Measurements from ENCODE around the gene PLB1. TPM values are rescaled to one million over a fixed set of nuclear protein-coding genes. Genes with fewer than 3 reads are reported as not detected.

PLB1 gene, protein sequence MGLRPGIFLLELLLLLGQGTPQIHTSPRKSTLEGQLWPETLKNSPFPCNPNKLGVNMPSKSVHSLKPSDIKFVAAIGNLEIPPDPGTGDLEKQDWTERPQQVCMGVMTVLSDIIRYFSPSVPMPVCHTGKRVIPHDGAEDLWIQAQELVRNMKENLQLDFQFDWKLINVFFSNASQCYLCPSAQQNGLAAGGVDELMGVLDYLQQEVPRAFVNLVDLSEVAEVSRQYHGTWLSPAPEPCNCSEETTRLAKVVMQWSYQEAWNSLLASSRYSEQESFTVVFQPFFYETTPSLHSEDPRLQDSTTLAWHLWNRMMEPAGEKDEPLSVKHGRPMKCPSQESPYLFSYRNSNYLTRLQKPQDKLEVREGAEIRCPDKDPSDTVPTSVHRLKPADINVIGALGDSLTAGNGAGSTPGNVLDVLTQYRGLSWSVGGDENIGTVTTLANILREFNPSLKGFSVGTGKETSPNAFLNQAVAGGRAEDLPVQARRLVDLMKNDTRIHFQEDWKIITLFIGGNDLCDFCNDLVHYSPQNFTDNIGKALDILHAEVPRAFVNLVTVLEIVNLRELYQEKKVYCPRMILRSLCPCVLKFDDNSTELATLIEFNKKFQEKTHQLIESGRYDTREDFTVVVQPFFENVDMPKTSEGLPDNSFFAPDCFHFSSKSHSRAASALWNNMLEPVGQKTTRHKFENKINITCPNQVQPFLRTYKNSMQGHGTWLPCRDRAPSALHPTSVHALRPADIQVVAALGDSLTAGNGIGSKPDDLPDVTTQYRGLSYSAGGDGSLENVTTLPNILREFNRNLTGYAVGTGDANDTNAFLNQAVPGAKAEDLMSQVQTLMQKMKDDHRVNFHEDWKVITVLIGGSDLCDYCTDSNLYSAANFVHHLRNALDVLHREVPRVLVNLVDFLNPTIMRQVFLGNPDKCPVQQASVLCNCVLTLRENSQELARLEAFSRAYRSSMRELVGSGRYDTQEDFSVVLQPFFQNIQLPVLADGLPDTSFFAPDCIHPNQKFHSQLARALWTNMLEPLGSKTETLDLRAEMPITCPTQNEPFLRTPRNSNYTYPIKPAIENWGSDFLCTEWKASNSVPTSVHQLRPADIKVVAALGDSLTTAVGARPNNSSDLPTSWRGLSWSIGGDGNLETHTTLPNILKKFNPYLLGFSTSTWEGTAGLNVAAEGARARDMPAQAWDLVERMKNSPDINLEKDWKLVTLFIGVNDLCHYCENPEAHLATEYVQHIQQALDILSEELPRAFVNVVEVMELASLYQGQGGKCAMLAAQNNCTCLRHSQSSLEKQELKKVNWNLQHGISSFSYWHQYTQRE (N-terminal part only)
- 1.2 TPM for polyA plus RNA-seq (ENCODE audit: insufficient read length)
- long read RNA-seq, donor 1: 0 reads
- long read RNA-seq, donor 2: 0 reads
- long read RNA-seq, donor 3: 0 reads
- long read RNA-seq, donor 4: 0 reads
- long read RNA-seq, donor 5: 0 reads
- long read RNA-seq, donor 6: 0 reads
- long read RNA-seq, donor 7, partial matches to known transcripts: 0 of 1 reads
- long read RNA-seq, donor 7, other reads (novel, unspliced or antisense): 0 of 1 reads
- long read RNA-seq, donor 8: 0 reads

DNA sequence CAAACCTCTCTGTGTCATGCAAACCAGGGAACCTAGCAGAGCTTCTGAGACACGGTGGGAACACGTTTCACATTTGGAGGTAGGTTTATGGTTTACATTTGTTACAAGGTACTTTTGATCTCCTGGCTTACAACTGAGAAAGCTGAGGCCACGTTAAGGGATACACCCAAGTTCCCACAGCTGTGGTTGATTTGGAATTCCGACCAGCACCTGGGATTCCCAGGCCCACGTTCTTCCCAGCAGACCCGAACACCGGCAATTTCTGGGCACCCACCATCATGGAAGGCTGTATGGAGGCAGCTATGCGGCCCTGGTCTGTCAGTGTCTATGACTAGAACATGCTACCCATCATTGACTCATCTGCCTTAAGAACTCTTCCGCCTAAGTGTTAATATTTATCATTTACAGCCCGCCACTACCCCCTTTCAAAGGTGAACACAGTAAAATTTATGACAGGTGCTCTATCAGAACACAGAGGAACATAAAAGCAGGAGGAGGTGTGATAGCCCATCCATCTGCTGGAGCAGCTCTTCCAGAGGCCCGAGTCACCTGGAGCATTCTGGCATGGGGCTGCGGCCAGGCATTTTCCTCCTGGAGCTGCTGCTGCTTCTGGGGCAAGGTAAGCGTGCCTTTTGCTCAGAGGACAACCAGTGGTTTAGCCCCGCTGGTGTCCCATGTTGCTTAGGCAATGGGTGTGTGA lies at the start of gene PLB1:
Gene PLB1 (plus strand): TSS at position 510 of the 700 bp plus-strand sequence. CDS start 55 bp downstream, at position 565.
- no peak for DNase-seq

DNA sequence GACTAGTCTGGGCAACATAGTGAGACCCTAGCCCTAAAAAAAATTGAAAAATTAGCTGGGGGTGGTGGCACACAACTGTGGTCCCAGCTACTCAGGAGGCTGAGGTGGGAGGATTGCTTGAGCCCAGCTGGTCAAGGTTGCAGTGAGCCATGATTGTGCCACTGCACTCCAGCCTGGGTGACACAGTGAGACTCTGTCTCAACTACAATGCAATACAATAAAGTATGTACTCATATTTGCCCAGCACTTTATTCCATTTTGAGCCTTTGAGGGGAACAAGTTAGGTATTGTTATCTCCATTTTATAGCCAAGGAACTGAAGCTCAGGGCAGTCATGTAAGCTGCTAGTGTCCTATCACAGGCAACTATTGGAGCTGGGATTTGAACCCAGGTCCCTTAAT lies 49.3 kb upstream of the PLB1 start:
- no peak for DNase-seq

DNA sequence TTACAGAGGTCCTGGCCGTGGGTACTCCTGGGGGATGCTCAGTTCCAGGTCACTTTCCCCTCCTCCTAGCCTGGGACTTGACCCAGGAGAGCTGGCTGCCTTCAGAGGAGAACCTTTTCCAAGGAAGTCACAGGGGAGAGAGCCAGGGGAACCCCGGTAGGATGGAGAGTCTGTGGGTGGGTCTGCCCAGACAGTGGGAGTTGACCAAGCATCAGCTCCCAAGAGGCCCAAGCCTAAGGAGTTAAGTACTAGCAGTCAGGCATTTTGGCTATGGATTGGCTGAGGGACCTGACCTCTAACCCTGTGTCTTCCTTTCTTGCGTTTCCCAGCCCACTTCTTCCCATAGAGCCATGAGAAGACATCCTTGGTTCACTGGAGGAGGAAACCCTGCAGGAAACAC lies 48.8 kb upstream of the PLB1 start:
- no peak for DNase-seq

DNA sequence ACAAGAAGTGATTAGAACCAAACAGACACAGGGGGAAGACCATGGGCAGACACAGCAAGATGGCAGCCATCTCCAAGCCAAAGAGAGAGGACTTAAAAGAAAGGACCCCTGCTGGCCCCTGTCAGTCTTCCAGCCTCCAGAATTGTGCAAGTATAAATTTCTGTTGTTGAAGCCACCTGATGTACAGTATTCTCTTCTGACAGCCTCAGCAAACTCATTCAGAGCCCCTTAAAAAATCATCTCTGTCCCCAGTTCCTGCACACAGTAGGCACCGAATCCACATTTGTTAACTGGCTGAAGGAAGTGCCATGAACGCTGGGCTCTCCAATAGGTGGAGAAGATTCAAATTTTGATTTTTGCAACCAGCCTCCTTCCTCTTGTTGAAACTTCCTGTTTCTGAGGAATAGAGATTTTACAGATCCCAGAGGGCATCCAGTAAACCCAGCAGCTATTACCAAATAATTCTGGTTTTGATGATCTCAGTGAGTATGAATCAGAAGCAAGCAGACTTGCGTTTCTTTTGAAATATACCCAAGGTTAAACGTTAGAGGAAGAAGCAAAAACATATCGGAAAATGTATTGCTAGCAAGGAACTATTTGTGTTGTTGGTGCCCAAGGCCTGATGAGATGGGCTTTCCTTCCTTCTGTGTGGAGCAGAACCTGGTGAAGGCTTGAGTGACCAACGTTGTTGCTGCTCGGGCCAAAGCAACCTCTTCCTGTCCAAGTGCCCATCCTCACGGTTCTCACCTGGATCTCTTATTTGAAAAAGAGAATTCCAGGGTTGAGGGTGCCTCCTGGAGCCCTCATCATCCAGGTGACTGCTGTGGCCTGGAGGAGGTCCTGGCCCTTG lies 47.7 kb upstream of the PLB1 start:
- no peak for DNase-seq

DNA sequence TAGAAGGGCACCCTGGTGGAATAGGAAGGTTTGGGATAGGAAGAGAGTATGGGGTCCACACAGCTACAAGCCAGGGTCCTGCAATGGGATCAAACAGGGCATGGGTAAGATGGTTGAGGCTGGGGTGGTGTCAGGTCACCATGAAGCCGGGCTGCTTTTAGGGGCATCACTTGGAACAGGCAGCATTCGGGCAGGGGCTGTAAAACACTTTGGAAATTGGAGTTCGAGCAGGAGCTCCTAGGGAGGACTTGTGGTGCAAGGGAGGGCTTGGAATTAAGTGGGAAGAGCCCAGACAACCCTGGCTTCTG lies 47.1 kb upstream of the PLB1 start:
- no peak for DNase-seq

DNA sequence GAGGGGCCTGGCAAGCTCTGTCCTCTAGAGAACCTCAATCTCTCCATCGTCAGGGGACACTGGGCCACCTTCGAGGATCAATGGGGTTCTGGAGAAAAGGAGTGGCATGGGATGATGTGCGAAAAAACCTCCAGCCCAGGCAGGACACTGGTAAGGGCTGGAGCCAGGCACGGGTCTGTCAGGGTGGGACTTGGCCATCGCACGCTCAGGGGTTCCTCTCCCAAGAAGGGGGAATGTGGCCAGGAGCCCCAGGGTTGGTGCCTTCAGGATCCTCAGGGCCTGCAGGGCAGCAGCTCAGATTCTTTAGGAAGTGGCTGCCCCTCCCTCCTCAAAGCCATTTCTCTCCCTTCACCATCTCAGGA lies 46.8 kb upstream of the PLB1 start:
- DNase-seq: no peak

DNA sequence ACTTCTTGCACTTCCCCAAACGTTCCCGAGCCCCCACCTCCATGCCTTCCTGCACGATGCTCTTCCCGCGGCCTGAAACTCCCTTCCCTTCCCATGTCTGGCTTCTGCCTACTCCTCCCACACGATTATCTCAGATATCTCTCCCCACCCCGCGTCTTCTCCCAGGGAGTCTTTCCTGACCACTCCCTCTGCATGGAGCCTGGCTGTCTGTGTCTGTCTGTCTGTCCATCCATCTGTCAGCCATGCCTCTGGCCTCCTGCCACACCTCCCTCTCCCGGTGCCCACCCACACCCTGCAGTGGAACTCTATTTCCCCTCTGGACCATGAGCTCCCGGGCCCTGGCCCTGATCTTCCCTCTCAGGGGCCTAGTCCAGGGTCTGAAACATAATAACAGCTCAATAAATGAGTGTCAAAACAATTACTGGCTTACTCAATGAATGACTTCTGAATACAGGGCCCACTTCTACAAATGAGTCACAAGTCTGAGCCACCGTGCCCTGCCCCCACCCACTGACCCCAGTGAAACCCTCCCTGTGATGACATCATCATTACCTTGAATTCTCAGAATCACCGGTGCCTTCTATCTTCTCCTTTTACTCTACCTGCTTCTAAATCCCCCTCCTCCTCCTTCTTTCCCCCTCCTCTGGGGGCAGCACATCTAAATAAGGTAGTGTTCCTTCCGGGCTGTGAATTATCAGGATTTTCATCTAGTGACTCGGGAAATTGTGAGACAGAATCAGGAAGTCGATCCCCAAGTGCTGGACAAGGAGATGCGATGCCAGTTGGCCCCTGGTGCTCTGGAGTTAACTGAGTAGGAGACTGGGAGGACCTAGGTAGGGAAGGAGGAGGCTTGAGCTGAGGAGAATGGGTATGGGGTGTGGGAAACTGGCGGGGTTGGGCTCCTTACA lies 46.1 kb upstream of the PLB1 start:
- DNase-seq: no peak

DNA sequence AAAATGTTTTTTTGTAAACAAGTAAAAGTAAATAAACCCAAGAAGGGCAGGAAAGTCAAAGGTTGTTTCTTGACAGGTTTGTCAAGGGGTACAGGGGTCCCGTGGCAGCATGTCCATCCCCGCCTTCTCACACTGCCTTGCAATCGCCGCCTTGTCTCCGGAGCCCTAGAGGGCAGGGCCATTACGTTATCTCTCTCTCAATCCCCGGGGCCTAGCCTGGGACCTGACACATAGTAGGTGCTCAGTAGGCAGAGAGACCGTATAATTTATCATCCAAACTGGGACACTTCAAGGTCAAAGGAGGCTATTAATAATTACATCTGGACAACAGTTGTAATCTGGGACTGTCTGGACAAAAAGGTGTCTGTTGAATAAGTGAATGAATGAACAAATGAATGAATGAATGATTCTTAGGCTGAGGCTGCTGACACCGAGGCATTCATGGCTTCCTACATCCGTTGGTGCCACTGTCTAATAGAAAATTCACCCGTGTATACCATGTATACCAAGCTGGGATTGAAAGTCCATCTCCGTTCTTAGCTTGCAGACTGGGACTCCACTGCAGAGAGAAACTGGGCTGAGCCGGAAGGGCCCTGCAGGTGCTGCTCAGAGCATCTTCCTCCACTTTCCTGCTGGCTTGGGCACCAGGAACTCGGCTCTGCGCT lies 44.8 kb upstream of the PLB1 start:
- no peak for DNase-seq

DNA sequence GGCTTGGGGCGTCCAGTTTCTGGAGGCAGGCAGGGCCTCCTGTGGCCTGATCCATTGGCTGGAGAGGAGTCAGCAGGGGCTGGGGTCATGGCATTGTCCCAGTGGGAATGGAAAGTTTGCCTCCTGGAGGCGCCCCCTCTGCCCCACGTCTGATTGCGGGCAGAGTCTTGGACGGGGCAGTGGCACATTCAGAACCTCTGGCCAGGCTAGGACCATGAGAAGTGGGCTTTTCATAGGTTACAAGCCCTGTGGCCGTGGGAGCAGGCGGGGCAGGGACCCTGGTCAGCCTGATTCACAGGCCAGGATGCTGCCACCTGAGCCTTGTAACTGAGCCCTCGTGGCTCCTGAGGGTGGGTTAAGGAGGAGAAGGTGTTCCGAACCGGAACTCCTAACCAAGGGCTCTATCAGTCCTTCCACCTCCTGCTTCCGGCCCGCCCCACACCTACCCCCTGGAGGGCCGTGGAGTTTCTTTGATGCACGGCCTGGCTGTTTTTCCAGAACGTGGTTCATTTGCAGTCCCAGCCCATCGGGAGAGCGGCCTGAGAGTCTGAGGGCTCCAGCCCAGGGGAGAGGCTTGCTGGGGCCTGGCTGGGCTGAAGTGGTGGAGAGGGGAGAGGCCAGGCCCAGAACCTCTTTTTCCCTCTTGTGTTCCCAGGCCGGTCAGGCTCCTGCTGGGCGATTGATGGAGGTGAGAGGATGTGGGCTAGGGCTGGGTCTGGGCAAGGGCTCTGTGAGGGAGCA lies 43.9 kb upstream of the PLB1 start:
- no peak for DNase-seq

DNA sequence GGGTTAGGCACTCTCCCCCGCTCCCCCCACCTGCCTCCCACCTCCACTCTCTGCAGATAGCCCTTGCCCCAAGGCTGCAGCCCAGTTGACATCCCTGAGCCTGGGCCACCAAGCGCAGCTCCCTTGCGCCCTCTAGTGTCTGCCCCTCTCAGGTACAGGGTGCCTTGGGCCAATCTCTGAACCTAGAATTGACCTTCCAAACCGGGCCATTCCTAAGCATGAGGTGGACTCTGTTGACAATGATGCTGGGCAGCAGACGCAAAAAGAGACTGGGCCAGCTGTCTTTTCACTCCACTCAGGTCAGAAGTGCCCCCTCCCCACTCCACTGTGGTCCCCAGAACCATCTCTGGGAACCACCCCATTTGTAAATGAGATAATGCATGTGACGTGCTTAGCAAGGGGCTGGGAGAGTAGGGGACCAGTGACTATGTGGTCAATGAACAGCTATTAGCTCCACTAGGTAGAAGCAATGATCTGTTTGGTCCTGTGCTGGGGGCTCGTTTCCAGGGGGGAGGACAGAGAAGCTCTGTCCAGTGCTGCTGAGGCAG lies 43.3 kb upstream of the PLB1 start:
- DNase-seq: no peak

DNA sequence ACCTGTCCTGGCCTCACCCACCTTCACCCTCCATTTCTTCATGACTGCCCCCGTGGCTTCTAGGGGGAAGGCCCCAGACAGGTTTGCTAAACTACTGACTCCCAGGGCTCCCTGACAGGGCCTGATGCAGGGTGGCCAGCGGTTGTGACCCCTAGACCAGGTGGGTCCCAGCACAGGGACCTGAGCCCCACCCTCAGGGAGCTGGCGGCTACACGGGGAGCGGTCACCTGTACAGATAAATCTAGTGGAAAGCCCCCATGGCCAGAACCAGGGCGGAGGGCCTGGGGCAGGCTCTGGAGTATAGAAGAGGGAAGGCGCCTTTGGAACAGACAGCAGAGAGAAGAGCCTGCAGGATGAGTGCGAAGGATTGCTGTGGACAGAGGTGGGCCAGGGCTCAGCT lies 42.5 kb upstream of the PLB1 start:
- no peak for DNase-seq

DNA sequence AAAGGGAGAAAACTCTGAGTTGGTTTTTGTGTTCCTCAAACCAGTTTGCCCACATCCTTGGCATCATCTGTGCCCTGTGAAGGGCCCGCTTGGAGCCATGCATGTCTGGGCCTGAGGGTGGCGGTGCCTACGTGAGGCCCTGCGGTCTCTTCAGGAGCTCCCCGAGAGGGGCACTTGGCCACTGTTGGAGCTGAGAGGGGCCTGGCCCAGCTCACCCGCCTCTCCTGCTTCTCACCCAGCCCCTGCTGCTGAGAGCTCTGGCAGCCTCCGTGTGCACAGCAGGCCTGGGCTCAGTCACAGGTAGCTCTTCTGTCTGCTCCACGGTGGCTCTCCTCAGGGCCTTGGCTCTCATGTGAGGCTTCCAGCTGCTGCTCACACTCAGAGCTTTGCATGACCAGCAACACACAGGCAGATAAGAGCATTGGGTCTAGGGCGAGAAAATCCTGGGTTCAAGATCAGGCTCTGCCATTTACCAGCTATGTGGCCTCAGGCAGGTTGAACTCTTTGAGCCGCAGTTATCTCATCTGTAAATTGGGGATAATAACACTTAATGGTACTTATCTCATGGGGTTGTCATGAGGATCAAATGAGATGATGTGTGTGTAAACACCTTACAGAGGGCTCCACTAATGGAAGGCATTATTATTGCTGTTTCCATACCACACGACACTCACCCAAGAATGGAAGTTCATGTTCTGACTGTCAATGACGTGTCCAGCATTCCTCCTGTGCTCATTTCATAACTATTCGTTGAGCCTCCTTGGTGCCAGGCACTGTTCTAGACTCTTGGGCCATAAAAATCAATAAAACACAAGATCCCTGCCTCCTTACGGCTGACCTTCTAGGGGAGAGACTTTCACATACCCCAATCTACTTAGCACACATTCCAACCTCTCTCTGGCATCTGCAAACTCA lies 41.6 kb upstream of the PLB1 start:
- DNase-seq: no peak

DNA sequence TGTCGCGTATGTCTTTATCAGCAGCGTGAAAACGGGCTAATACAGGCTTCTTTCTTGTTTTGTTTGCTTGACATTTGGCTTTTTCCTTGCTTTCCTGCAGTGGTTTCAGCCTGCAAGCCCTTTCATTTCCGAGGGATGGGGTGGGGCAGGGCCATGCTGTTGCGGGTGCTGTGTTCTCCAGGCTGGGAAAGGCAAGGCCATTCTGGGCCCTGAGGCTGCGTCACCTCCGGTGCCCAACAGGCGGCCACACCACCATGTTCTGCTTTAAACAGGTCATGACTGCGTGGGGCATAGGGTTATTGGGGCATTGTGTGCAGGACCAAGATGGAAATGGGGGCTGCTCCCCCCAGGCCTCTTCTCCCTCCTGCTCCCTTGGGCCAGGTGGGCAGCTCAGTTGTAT lies 38.6 kb upstream of the PLB1 start:
- no peak for DNase-seq

DNA sequence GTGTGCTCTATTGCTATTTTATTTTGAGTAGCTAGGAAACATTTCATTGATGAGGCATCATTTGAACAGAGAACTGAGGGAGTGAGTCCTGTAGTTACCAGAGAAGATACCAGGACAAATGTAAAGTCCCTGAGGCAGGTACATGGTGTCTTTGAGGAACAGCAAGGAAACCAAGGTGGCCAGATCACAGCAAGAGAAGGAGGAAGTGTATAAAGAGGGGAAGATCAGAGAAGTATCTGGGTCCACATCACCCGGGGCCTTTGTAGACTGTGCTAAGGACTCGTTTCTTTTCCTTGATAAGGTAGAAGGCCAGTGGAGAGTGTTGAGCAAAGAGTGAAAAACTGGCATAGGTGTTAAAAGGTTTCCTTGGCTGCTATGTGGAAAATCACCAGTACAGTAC lies 34.8 kb upstream of the PLB1 start:
- DNase-seq: no peak

DNA sequence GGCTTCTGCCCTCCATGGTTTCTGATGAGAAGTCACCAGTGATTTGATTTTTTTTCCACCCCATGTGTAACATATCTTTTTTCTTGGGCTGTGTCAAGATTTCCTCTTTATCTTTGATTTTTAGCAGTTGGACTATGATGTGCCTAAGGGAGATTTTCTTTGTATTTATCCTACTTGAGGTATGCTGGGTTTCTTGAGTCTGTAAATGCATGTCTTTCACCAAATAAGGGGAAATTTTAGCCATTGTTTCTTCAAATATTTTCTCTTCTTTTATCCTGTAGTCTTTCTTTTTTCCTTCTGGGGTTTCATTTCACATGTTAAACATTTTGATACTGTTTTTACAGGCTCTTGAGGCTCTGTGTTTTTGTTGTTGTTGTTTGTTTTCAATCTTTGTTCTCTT lies 33.7 kb upstream of the PLB1 start:
- DNase-seq: no peak

DNA sequence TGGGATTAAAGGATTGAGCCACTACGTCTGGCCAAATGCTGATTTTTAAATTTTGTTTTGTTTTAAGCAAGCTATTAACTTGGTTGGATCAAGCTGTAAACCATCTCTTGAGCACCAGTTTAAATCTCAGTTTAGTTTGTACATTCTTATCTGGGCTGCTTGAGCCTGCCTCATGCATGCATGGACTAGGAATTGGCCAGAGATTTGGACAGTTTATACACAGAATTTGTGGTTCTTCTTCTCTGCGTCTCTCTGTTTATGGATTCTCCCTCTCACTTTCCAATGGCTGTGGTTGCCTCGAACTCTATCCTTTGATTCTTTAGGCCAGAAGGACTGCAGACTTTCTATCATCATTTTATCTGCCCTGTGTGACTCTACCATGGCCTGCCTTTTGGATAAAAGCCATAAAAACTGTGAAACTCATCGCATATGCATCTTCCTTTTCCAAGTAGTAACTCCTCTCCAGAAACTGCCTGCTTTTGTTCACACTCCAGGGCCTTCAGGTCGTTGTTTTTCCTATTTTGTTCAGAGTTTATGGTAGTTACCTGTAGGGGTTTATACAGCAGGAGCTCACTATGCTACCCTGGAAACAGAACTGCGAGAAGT lies 32.5 kb upstream of the PLB1 start:
- no peak for DNase-seq
